HT-29 (cell line): ENCODE data around the gene CGREF1. TPM values are rescaled to one million over a fixed set of nuclear protein-coding genes. Genes with fewer than 3 reads are reported as not detected.
"Not testable (repeated sequence)": the region's sequence is repeated elsewhere in the genome, so short reads cannot be mapped to it uniquely, and the experiment has no call there.

ENCODE experiments used
- DNase-seq: peaks from one replicate; pipeline ENCODE4 v3.0.0-alpha.2; 2015; ENCODE audit warnings: low spot score
- total RNA-seq: library from RNA; depleted of rRNA; stranded (reverse); fragments of >200 nt; shearing (Covaris generic); gene quantifications from 2 replicates; pipeline ENCODE4 v1.2.3, GENCODE V29; 2014

CGREF1 gene
- total RNA-seq, 1 experiment from 2014 or later = 42.0 TPM

DNA sequence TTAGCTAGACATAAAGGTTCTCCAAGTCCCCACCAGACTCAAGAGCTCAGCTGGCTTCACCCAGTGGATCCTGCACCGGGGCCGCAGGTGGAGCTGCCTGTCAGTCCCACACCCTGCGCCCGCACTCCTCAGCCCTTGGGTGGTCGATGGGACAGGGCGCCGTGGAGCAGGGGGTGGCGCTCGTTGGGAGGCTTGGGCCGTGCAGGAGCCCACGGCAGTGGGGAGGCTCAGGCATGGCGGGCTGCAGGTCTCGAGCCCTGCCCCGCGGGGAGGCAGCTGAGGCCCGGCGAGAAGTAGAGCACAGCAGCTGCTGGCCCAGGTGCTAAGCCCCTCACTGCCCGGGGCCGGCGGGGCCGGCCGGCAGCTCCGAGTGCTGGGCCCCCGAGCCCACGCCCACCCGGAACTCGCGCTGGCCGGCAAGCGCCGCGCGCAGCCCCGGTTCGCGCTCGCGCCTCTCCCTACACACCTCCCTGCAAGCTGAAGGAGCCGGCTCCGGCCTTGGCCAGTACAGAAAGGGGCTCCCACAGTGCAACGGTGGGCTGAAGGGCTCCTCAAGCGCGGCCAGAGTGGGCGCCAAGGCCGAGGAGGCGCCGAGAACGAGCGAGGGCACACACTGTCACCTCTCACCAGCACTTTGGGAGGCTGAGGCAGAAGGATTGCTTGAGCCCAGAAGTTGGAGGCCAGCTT is 7.4 kb downstream of the CGREF1 start:
- not testable (repeated sequence) for DNase-seq

- not testable (repeated sequence) for DNase-seq
Measured at GRCh38 chr2:27110603-27111352, 8.2 kb downstream of the CGREF1 start.

DNA sequence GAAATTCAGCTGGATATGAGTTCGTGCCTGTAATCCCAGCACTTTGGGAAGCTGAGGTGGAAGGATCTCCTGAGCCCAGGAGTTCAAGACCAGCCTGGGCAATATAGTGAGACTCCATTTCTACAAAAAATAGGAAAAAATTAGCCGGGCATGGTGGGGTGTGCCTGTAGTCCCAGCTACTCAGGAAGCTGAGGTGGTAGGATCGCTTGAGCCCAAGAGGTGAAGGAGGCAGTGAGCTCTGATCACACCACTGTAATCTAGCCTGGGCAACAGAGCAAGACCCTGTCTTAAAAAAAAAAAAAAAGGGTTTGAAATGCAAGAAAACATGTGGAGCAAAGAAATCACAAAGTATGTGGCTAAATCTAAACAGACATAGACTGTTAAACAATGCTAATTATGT is 9.8 kb downstream of the CGREF1 start:
- DNase-seq = no peak

DNA sequence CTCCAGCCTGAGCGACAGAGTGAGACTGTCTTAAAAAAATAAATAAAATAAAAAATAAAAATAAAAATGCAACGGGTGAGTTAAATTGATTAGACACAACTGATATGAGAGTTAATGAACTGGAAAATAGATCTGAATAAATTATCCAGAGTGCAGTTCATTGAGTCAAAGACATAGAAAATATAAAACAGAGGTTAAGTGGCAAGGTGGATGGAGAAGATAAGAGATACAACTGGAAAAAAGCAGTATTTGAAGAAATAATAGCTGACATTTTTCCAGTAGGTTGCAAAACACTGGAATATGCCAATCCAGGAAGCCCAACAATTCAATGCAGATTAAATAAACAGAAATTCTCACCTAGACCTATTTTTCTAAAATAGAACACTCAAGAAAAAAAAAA is 10.7 kb downstream of the CGREF1 start:
- DNase-seq = no peak

DNA sequence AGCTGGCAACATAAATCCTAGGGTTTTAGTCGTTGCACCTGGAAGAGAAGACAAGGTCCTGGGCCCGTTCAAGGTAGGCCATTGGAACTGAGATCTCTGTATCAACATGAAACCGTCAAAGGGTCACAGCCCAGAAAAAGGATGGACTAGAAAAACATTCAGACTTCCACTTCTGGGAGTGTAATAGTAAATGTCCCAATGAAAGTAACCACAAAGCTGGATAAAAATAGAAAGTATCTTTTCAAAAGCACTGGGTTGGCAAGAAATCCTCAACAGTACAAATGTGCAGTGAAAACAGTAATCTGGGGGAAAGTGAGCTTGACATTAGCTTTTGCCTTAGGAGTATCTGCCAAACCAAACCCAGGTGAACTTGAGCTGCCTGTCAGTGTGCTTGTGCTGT is 12.9 kb downstream of the CGREF1 start:
- DNase-seq = no peak

GRCh38 chr2:27102329-27102728 is 16.6 kb downstream of the CGREF1 start:
- DNase-seq = no peak

DNA sequence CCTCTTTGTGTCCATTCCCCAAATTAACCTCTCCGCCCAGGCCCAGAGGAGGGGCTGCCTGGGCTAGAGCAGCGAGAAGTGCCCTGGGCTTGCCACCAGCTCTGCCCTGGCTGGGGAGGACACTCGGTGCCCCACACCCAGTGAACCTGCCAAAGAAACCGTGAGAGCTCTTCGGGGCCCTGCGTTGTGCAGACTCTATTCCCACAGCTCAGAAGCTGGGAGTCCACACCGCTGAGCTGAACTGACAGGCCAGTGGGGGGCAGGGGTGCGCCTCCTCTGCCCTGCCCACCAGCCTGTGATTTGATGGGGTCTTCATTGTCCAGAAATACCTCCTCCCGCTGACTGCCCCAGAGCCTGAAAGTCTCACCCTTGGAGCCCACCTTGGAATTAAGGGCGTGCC is 18.9 kb downstream of the CGREF1 start:
- DNase-seq = no peak

DNA sequence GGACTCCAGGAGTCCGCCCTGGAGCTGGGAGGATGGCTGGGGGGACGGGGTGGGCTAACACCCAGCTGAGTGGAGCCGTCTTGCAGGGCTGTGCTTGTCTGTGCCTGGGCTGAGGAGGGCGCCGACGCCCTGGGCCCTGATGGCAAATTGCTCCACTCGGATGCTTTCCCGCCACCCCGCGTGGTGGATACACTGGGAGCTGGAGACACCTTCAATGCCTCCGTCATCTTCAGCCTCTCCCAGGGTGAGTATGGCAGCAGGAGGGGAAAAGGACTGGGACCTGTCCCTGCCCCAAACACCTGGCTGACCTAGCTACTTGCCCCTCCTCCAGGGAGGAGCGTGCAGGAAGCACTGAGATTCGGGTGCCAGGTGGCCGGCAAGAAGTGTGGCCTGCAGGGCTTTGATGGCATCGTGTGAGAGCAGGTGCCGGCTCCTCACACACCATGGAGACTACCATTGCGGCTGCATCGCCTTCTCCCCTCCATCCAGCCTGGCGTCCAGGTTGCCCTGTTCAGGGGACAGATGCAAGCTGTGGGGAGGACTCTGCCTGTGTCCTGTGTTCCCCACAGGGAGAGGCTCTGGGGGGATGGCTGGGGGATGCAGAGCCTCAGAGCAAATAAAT is 19.5 kb downstream of the CGREF1 start:
- DNase-seq = no peak

DNA sequence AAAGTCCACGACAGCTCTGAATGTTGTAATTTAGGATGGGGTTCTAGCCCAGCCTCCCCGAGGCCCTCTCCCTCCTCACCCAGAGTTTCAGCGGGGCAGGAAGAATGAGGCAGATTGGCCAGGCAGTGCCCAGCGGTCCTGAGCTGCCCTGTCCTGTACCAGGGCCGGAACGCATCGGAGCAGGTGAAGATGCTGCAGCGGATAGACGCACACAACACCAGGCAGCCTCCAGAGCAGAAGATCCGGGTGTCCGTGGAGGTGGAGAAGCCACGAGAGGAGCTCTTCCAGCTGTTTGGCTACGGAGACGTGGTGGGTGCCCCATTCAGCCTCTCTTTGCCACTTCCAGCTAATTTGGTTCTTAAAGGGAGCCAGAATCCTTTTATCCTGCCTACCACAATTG is 21.6 kb downstream of the CGREF1 start:
- DNase-seq = no peak

GRCh38 chr2:27096748-27097297 is 22.1 kb downstream of the CGREF1 start:
- DNase-seq = no peak

GRCh38 chr2:27095745-27096651 is 22.9 kb downstream of the CGREF1 start:
- peak; percentile 56 for DNase-seq

DNA sequence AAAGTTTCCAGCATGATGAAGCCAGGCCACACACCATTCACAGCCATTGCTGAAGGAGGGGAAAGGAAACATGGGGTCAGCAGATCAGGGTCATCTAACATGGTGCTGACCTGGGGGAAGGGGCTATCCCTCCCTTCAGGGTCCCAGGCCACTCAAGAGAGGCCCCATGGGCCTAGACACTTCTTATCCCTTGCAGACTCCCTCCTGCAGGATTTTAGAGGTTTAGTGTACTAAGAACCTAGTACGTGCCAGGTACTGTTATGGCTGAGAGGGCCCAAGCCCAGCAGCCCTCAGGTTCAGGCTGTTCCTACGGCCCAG is 23.5 kb downstream of the CGREF1 start:
- DNase-seq = no peak

GRCh38 chr2:27094353-27094984 is 24.5 kb downstream of the CGREF1 start:
- no peak for DNase-seq

DNA sequence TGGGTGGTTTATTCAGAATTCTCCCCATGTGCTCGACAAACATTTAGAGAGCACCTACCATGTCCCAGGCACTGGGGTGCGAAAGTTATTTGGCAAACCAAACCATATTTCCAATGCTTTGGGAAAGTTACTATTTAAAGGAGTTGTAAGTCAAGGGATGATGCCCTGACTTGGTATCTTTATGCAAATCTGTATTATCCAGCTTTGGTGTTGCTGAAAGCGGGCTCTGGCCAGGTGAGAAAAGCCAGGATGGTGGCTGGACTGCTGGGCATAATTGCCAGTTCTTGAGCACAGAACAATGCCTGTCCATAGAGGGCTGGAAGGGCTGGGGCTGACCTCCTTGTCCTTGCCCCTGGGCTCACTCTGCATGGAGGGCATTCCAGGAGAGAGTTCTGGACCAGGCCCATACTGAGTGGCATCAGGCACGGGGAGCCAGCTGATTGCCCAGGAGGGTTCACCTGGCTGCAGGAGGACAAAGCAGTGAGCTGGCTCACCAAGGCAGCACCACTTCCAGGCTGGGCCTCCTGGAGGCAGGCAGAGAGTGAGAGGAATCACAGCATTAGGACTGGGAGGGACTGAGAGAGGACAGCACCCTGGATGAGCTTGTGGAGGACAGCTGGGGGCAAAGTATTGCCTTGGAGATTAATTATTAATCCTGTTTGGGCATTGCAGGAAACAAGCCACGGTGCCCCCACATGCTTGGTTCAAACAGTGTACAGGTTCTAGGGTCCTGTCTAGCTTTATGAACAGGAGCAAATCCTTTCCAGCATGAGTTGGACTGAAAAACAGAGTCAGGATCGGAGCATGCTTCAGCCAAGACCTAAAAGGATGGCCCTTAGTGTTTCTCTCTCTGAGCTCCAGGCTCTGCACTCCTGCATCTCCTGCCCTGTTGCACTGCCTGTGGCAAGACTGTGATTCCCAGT is 25.2 kb downstream of the CGREF1 start:
- no peak for DNase-seq

- DNase-seq = no peak
Measured at GRCh38 chr2:27092696-27093429, 26.1 kb downstream of the CGREF1 start.

- DNase-seq = no peak
Measured at GRCh38 chr2:27091746-27092695, 26.9 kb downstream of the CGREF1 start.

GRCh38 chr2:27089111-27089954 is 29.6 kb downstream of the CGREF1 start:
- no peak for DNase-seq
